GM21360 (cell line): ENCODE results near the gene RPL13A.

Source experiments
- ATAC-seq: cut with Tn5 transposase; IDR thresholded peaks from one replicate; pipeline ENCODE4 v1.9.1; 2021; ENCODE audit warnings: mild to moderate bottlenecking, moderate library complexity; ENCODE audit not compliant: unreplicated experiment

Gene RPL13A

GRCh38 chr19:49479975-49480628 lies 7.3 kb upstream of the RPL13A start:
- ATAC-seq: no peak

- no peak for ATAC-seq
Measured at GRCh38 chr19:49481020-49481683, 6.3 kb upstream of the RPL13A start.

GRCh38 chr19:49486232-49486631 lies 1.2 kb upstream of the RPL13A start:
- ATAC-seq: no peak

- ATAC-seq: no peak
Measured at GRCh38 chr19:49486710-49487276, 615 bp upstream of the RPL13A start.

DNA sequence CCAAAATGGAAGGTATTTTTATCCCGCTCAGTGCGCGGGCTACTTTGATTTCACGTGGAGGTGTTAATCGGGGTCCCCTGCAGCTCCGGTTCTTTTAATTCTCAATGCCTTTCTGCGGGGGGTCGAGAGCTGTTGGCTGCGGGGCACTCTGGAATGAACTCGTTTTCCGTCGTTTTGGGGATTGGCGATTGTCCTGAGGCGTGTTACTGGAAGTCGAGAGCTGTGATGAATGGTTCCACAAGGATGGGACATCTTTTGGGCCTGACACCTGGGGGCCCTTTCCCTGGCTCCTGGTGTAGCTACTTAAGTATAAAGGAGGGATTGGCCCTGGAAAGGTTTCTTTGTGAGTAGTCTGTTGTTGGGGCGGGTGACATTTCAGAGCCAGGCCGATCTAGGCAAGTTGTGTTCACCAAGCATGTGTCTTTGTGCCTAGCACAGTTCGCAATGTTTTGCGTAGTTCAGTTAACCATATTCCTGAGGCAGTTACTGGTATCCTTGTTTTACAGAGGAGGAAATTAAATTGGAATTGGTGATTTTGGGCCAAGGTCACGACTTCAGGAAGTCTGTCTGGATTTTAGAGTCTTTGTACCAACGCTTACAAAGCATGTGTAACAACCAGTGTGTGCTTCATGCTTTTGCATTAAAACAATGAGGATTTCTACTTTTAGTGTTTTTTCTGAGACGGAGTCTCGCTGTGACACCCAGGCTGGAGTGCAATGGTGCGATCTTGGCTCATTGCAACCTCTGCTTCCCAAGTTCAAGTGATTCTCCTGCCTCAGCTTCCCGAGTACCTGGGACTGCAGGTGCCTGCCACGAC lies 846 bp downstream of the RPL13A start:
- ATAC-seq: no peak

DNA sequence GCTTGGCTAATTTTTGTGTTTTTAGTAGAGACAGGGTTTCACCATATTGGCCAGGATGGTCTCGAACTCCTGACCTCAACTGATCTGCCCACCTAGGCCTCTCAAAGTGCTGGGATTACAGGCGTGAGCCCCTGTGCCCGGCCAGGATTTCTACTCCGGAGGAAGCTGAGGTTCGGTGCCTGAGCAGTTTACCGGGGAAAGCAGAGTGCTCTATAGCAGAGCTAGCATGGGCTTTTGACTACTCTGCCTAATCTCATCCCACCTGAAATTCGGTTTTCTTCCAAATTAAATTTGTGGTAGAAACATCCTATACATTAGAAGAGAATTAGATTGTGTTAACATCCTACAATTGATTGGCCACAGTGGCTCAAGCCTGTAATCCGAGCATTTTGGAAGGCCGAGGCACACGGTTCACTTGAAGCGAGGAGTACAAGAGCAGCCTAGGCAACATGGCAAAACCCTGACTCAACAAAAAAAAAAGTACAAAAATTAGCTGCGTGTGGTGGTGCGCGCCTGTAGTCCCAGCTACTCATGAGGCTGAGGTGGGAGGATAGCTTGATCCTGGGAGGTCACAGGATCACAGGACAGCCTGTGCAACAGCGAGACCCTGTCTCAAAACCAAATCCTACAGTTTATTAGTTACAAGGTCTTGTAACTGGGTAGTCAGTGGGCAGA lies 1.6 kb downstream of the RPL13A start:
- no peak for ATAC-seq

GRCh38 chr19:49489601-49490167 lies 2.3 kb downstream of the RPL13A start:
- no peak for ATAC-seq

- no peak for ATAC-seq
Measured at GRCh38 chr19:49490287-49491029, 3.0 kb downstream of the RPL13A start.

DNA sequence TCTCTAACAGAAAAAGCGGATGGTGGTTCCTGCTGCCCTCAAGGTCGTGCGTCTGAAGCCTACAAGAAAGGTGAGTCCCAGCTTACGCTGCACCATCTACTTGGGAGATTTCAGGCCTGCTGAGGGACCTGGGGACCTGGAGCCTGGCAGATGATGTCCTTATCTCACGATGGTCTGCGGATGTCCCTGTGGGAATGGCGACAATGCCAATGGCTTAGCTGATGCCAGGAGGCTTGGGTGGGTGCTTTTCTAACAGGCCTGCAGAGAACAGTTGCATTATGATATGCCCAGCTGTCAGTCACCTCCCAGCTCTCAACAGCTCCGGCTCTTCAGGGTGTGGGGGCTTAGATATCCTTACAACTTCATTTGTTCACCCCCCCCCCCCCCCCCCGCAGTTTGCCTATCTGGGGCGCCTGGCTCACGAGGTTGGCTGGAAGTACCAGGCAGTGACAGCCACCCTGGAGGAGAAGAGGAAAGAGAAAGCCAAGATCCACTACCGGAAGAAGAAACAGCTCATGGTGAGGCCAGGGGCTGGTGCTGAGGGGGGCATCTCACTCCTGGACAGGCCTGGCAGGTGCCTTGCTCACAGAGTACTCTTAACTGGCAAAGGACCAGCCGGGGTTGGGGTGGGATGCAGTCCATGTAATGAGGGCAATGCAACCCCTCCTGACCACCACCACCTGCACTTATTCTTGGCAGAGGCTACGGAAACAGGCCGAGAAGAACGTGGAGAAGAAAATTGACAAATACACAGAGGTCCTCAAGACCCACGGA lies 3.8 kb downstream of the RPL13A start:
- no peak for ATAC-seq

- no peak for ATAC-seq
Measured at GRCh38 chr19:49491804-49492572, 4.6 kb downstream of the RPL13A start.

DNA sequence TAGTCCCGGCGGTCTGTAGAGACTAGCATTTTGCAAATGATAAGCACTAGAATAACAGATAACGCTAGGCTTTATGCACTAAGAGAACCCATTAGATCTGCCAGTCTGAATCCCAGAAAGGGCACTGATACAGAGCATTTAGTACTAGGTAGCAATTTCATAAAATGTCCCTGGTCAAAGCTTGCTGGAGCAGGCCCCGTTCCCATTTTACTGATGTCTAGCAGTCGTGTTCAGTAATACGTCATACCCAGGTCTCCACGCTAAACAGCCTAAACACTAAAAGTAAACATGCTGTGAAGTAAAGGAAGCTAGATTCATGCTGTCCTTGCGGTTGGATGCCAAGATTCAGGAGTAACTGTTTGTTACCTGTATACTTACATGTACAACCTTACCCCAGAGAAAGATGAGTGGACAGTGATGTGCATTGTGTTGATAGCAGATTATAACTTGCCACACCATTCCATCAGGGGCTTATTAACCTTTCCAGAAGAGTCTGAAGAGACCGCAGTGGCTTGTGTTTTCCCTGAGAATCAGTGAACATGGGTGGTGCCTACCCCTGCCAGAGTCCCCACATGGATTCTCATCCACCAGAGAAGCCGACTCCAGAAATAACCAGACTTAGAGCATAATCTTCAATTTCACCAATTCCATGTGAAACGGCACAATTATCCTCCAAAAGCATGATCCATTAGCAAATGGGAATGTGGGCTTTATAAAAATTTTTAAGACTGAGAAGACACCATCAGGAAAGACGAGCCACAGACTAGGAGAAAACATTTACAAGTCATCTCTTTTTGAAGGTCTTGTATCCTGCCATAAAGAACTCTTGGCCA lies 5.4 kb downstream of the RPL13A start:
- no peak for ATAC-seq

DNA sequence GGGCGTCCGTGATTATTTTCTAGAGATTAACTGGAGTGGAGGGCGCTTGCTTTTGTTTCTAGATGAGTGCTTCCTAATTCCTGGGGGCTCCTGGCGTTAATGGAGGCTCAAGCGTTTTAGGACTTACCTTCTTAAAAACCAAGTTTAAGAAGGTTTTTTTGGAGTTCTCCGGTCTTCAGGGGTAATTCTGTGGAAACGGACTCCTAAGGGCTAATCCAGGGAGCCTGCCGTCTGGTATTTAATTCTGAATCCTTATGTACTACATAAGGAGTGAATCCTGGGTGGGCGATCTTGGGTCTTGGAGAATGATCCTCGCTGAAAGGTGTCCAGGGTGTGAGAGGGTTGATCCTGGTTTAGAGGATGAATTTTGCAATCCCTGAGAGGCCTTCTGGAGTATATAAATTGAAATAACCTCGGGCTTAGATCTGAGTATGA lies 9.2 kb downstream of the RPL13A start:
- no peak for ATAC-seq

GRCh38 chr19:49497047-49497788 lies 9.8 kb downstream of the RPL13A start:
- no peak for ATAC-seq

GRCh38 chr19:49497789-49498103 lies 10.3 kb downstream of the RPL13A start:
- no peak for ATAC-seq

DNA sequence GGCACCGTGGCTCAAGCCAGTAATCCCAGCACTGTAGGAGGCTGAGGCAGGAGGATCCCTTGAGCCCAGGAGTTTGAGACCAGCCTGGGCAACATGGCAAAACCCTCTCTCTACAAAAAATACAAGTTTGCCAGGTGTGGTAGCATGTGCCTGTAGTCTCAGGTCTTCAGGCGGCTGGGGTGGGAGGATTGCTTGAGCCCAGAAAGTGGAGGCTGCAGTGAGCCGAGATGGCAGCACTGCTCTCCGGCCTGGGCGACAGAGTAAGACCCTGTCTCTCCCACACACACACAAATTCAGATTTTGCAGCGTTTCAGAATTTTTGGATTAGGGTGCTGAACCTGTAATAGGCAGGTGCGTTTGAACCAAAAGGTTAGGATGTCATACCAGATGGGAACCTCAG lies 11.1 kb downstream of the RPL13A start:
- no peak for ATAC-seq

GRCh38 chr19:49499030-49499670 lies 11.7 kb downstream of the RPL13A start:
- no peak for ATAC-seq
